GM12878 (cell line): Measurements from ENCODE around the gene LRP3. TPM values are rescaled to one million over a fixed set of nuclear protein-coding genes. Genes with fewer than 3 reads are reported as not detected.

Source experiments
- ATAC-seq: fragments of 200-7000 bp; cut with Tn5 transposase; 3 replicates; pipeline ENCODE4 v1.9.1; 2020; ENCODE audit warnings: mild to moderate bottlenecking, moderate library complexity
- BruUV-seq: library from RNA; stranded (reverse); fragments of 400-500 nt; replicated peaks from 2 replicates; lab custom pipeline; 2021; lab: Mats Ljungman, UMichigan
- CTCF ChIA-PET: fragments of 300-600 bp; sonication (Branson Sonifier 250); formaldehyde crosslinking; extraction: SDS; loops from one replicate; lab custom pipeline; 2021; ENCODE audit warnings: inconsistent platforms; lab: Yijun Ruan, JAX
- POLR2A ChIA-PET: fragments of 350-600 bp; formaldehyde crosslinking; extraction: SDS; loops from one replicate; lab custom pipeline; 2021; ENCODE audit warnings: inconsistent platforms; lab: Charles Lee
- RAD21 ChIA-PET: fragments of 300-600 bp; sonication (Branson Sonifier 250); formaldehyde crosslinking; loops from one replicate; lab custom pipeline; 2023; ENCODE audit warnings: antibody characterized with exemption; ENCODE audit not compliant: unreplicated experiment; lab: Charles Lee
- SMC1A ChIA-PET: fragments of 300-600 bp; sonication (Branson Sonifier 250); formaldehyde crosslinking; loops from one replicate; lab custom pipeline; 2023; ENCODE audit not compliant: unreplicated experiment, uncharacterized antibody; lab: Charles Lee
- DNase-seq: peaks from one replicate; pipeline ENCODE4 v3.0.0-alpha.2; 2011; ENCODE audit warnings: low read depth, low spot score
- FAIRE-seq: peaks from 3 replicates; lab custom pipeline; 2011; peaks lifted over from hg19 to GRCh38; lab: Jason Lieb, UNC
- H2AFZ ChIP-seq: 2 replicates; pipeline ENCODE4 v1.6.0; 2011; ENCODE audit warnings: low read depth, low read length, control low read depth; ENCODE audit not compliant: control insufficient read depth
- H3K27ac ChIP-seq: 2 replicates; pipeline ENCODE4 v1.5.1; 2011; ENCODE audit warnings: control low read depth; ENCODE audit not compliant: control insufficient read depth, insufficient read depth
- H3K27me3 ChIP-seq, 2 experiments: replicated peaks in 1 of 2; 2 replicates each; pipeline versions ENCODE4 v1.6.0 to v1.6.1; 2011; ENCODE audit warnings: low read length in 1 of 2; ENCODE audit not compliant: control insufficient read depth in 2 of 2, insufficient read depth in 2 of 2
- H3K36me3 ChIP-seq, 2 experiments: 2 replicates each; pipeline ENCODE4 v1.5.1; 2011; ENCODE audit warnings: low read length in 1 of 2; ENCODE audit not compliant: control insufficient read depth in 2 of 2, insufficient read depth in 2 of 2
- H3K4me1 ChIP-seq: 2 replicates; pipeline ENCODE4 v1.6.1; 2011; ENCODE audit warnings: mild to moderate bottlenecking, low read length, moderate library complexity, mixed read lengths; ENCODE audit not compliant: control insufficient read depth, insufficient read depth
- H3K4me2 ChIP-seq: 2 replicates; pipeline ENCODE4 v1.6.0; 2011; ENCODE audit warnings: control low read depth; ENCODE audit not compliant: control insufficient read depth, insufficient read depth
- H3K4me3 ChIP-seq: fragments of 200-600 bp; sonication (generic); 2 replicates; pipeline ENCODE4 v1.5.1; 2016
- H3K79me2 ChIP-seq: 2 replicates; pipeline ENCODE4 v1.6.0; 2011; ENCODE audit warnings: low read length; ENCODE audit not compliant: control insufficient read depth, insufficient read depth
- H3K9ac ChIP-seq: 2 replicates; pipeline ENCODE4 v1.8.0; 2011; ENCODE audit warnings: low read length, control low read depth, mixed read lengths; ENCODE audit not compliant: control insufficient read depth, insufficient read depth
- H3K9me3 ChIP-seq: replicated peaks from 3 replicates; pipeline ENCODE4 v1.5.1; 2011; ENCODE audit warnings: mild to moderate bottlenecking, low read length; ENCODE audit not compliant: control insufficient read depth, insufficient read depth
- H4K20me1 ChIP-seq: 2 replicates; pipeline ENCODE4 v1.6.0; 2011; ENCODE audit not compliant: control insufficient read depth, insufficient read depth
- BCLAF1 ChIP-seq: fragments of 450-650 bp; IDR thresholded peaks from 2 replicates; pipeline ENCODE4 v1.6.1; 2017; ENCODE audit warnings: antibody characterized with exemption, mild to moderate bottlenecking, moderate library complexity
- CUX1 ChIP-seq: IDR thresholded peaks from 2 replicates; pipeline ENCODE4 v1.6.1; 2012; ENCODE audit warnings: improper control_type of control experiment, low read depth, low read length; ENCODE audit not compliant: insufficient replicate concordance
- IRF4 ChIP-seq: IDR thresholded peaks from 2 replicates; pipeline ENCODE4 v1.6.1; 2011; ENCODE audit warnings: low read depth, low read length
- IRF5 ChIP-seq: fragments of 450-650 bp; IDR thresholded peaks from 2 replicates; pipeline ENCODE4 v1.6.1; 2017; ENCODE audit warnings: borderline replicate concordance
- MAX ChIP-seq: IDR thresholded peaks from 2 replicates; pipeline ENCODE4 v1.6.1; 2012; ENCODE audit warnings: low read depth, low read length, improper control_type of control experiment
- MTA3 ChIP-seq: IDR thresholded peaks from 2 replicates; pipeline ENCODE4 v1.6.1; 2012; ENCODE audit warnings: low read length, inconsistent platforms, borderline replicate concordance
- MXI1 ChIP-seq: fragments of 150-350 bp; IDR thresholded peaks from 2 replicates; pipeline ENCODE4 v1.6.1; 2011; ENCODE audit warnings: low read depth, mild to moderate bottlenecking, inconsistent platforms, low read length, improper control_type of control experiment
- NR2F1 ChIP-seq: fragments of 450-650 bp; conservative IDR thresholded peaks from 2 replicates; pipeline ENCODE4 v1.6.1; 2017; ENCODE audit warnings: mild to moderate bottlenecking
- PAX5 ChIP-seq: IDR thresholded peaks from 2 replicates; pipeline ENCODE4 v1.6.1; 2011; ENCODE audit warnings: low read depth, low read length, borderline replicate concordance
- POU2F2 ChIP-seq: IDR thresholded peaks from 3 replicates; pipeline ENCODE4 v1.6.1; 2011; ENCODE audit warnings: low read depth, mild to moderate bottlenecking, low read length, borderline replicate concordance
- RELA ChIP-seq: fragments of 450-650 bp; IDR thresholded peaks from 2 replicates; pipeline ENCODE4 v1.8.0; 2014; ENCODE audit warnings: borderline replicate concordance; ENCODE audit not compliant: partially characterized antibody
- RUNX3 ChIP-seq: IDR thresholded peaks from 2 replicates; pipeline ENCODE4 v1.6.1; 2012; ENCODE audit warnings: low read length, inconsistent platforms
- TCF12 ChIP-seq: IDR thresholded peaks from 2 replicates; pipeline ENCODE4 v1.6.1; 2011; ENCODE audit warnings: low read depth, mild to moderate bottlenecking, low read length
- ZNF274 ChIP-seq: IDR thresholded peaks from one replicate; pipeline ENCODE4 v1.8.0; 2011; ENCODE audit not compliant: insufficient read length, insufficient read depth
- WGBS: methylation state at CpG from one replicate; pipeline ENCODE4 v1.1.6; 2016; ENCODE audit warnings: low lambda C conversion rate; ENCODE audit not compliant: insufficient replicate concordance, insufficient coverage; ENCODE audit errors: missing lambda C conversion rate; 5-methylcytosine and 5-hydroxymethylcytosine counted together
- in situ Hi-C: fragments of 300-500 bp; cut with MboI; formaldehyde crosslinking; loops from 9 replicates; pipeline ENCODE4 v1.14.3; 2018; ENCODE audit warnings: mixed read lengths
- intact Hi-C: fragments of 100-400 bp; cut with micrococcal nuclease; formaldehyde crosslinking; loops from one replicate; pipeline ENCODE4 v1.14.2; 2022; ENCODE audit not compliant: unreplicated experiment
- polyA plus RNA-seq, 11 experiments: library from polyadenylated mRNA; depleted of rRNA in 4 of 11; unstranded in 6 of 11; stranded (reverse) in 5 of 11; fragments of >200 nt; fragmentation: Nextera tagmentation in 4 of 11; fragmentation: Illumina TruSeq in 1 of 11; extraction: Ambion mirVana in 4 of 11; extraction: Trizol in 1 of 11; gene quantifications; 1 replicate in 1 of 11; 2 replicates in 10 of 11; pipeline versions ENCODE4 v1.2.1 to v1.2.3, GENCODE V29; 2011 to 2016; ENCODE audit warnings: inconsistent platforms in 2 of 11, missing spikeins in 2 of 11, low read depth in 1 of 11
- total RNA-seq, 4 experiments: library from RNA; depleted of rRNA in 3 of 4; stranded (reverse); fragments of >200 nt in 3 of 4; fragmentation: Illumina TruSeq in 1 of 4; extraction: Trizol in 1 of 4; gene quantifications; 2 replicates each; pipeline versions ENCODE4 v1.2.1 to v1.2.3, GENCODE V29; 2013 to 2021

Gene LRP3
- total and polyA plus RNA-seq, 10 of the 15 experiments (the other 5 are each of a cell fraction or from before 2014, with no cell fraction given), result 0.12 to 3.2 (median 0.64) TPM; not detected in 2

- TF ChIP-seq NR2F1, result no peak
- no peak for TF ChIP-seq RELA
- no peak for TF ChIP-seq PAX5
- no peak for TF ChIP-seq POU2F2
- no peak for TF ChIP-seq MTA3
- TF ChIP-seq CUX1, result no peak
- no peak for TF ChIP-seq MAX
- TF ChIP-seq, all 136 proteins: peak for 0
These were observed 56.9 kb downstream of the LRP3 start (continued) for GRCh38 chr19:33251076-33251475.

GRCh38 chr19:33251526-33252090 lies 57.5 kb downstream of the LRP3 start:
- ChIA-PET SMC1A (no interaction called here), RAD21 (no interaction called here), POLR2A (no interaction called here), CTCF (no interaction called here)
- H3K4me1 ChIP-seq, result no peaks in the 10 kb centered on the region
- H3K9me3 ChIP-seq, result no peaks in the 10 kb centered on the region
- no peaks in the 10 kb centered on the region for H3K36me3 ChIP-seq
- H3K79me2 ChIP-seq, result no peaks in the 10 kb centered on the region
- BruUV-seq, result no TSS peak
- no peak overlapping the region for H3K27ac ChIP-seq
- 53% methylated on average over 17 of the region's 17 CpGs for WGBS
- intact Hi-C loops (no loop called here), in situ Hi-C loops (no loop called here)
- ATAC-seq, result no peak
- H3K27me3 ChIP-seq, result no peaks in the 10 kb centered on the region
- no peak for FAIRE-seq
- H4K20me1 ChIP-seq, result no peaks in the 10 kb centered on the region
- no peak overlapping the region for H2AFZ ChIP-seq
- DNase-seq, result no peak
- no peak overlapping the region for H3K9ac ChIP-seq
- no peak overlapping the region for H3K4me3 ChIP-seq
- H3K4me2 ChIP-seq, result no peak overlapping the region
- TF ChIP-seq RUNX3 (no peak), MXI1 (no peak), IRF4 (no peak), ZNF274 (no peak), IRF5 (no peak), TCF12 (no peak), BCLAF1 (no peak)
